GM12878 (cell line): ENCODE data around the gene SEZ6L2. TPM values are rescaled to one million over a fixed set of nuclear protein-coding genes. Genes with fewer than 3 reads are reported as not detected.

ENCODE experiments used
- ATAC-seq: fragments of 200-7000 bp; cut with Tn5 transposase; 3 replicates; pipeline ENCODE4 v1.9.1; 2020; ENCODE audit warnings: mild to moderate bottlenecking, moderate library complexity
- BruUV-seq: library from RNA; stranded (reverse); fragments of 400-500 nt; replicated peaks from 2 replicates; lab custom pipeline; 2021; lab: Mats Ljungman, UMichigan
- CTCF ChIA-PET: fragments of 300-600 bp; sonication (Branson Sonifier 250); formaldehyde crosslinking; extraction: SDS; loops from one replicate; lab custom pipeline; 2021; ENCODE audit warnings: inconsistent platforms; lab: Yijun Ruan, JAX
- POLR2A ChIA-PET: fragments of 350-600 bp; formaldehyde crosslinking; extraction: SDS; loops from one replicate; lab custom pipeline; 2021; ENCODE audit warnings: inconsistent platforms; lab: Charles Lee
- RAD21 ChIA-PET: fragments of 300-600 bp; sonication (Branson Sonifier 250); formaldehyde crosslinking; loops from one replicate; lab custom pipeline; 2023; ENCODE audit warnings: antibody characterized with exemption; ENCODE audit not compliant: unreplicated experiment; lab: Charles Lee
- SMC1A ChIA-PET: fragments of 300-600 bp; sonication (Branson Sonifier 250); formaldehyde crosslinking; loops from one replicate; lab custom pipeline; 2023; ENCODE audit not compliant: unreplicated experiment, uncharacterized antibody; lab: Charles Lee
- DNase-seq: peaks from one replicate; pipeline ENCODE4 v3.0.0-alpha.2; 2011; ENCODE audit warnings: low read depth, low spot score
- FAIRE-seq: peaks from 3 replicates; lab custom pipeline; 2011; peaks lifted over from hg19 to GRCh38; lab: Jason Lieb, UNC
- H2AFZ ChIP-seq: 2 replicates; pipeline ENCODE4 v1.6.0; 2011; ENCODE audit warnings: low read depth, low read length, control low read depth; ENCODE audit not compliant: control insufficient read depth
- H3K27ac ChIP-seq: 2 replicates; pipeline ENCODE4 v1.5.1; 2011; ENCODE audit warnings: control low read depth; ENCODE audit not compliant: control insufficient read depth, insufficient read depth
- H3K27me3 ChIP-seq, 2 experiments: replicated peaks in 1 of 2; 2 replicates each; pipeline versions ENCODE4 v1.6.0 to v1.6.1; 2011; ENCODE audit warnings: low read length in 1 of 2; ENCODE audit not compliant: control insufficient read depth in 2 of 2, insufficient read depth in 2 of 2
- H3K36me3 ChIP-seq, 2 experiments: 2 replicates each; pipeline ENCODE4 v1.5.1; 2011; ENCODE audit warnings: low read length in 1 of 2; ENCODE audit not compliant: control insufficient read depth in 2 of 2, insufficient read depth in 2 of 2
- H3K4me1 ChIP-seq: 2 replicates; pipeline ENCODE4 v1.6.1; 2011; ENCODE audit warnings: mild to moderate bottlenecking, low read length, moderate library complexity, mixed read lengths; ENCODE audit not compliant: control insufficient read depth, insufficient read depth
- H3K4me2 ChIP-seq: 2 replicates; pipeline ENCODE4 v1.6.0; 2011; ENCODE audit warnings: control low read depth; ENCODE audit not compliant: control insufficient read depth, insufficient read depth
- H3K4me3 ChIP-seq: fragments of 200-600 bp; sonication (generic); 2 replicates; pipeline ENCODE4 v1.5.1; 2016
- H3K79me2 ChIP-seq: 2 replicates; pipeline ENCODE4 v1.6.0; 2011; ENCODE audit warnings: low read length; ENCODE audit not compliant: control insufficient read depth, insufficient read depth
- H3K9ac ChIP-seq: 2 replicates; pipeline ENCODE4 v1.8.0; 2011; ENCODE audit warnings: low read length, control low read depth, mixed read lengths; ENCODE audit not compliant: control insufficient read depth, insufficient read depth
- H3K9me3 ChIP-seq: replicated peaks from 3 replicates; pipeline ENCODE4 v1.5.1; 2011; ENCODE audit warnings: mild to moderate bottlenecking, low read length; ENCODE audit not compliant: control insufficient read depth, insufficient read depth
- H4K20me1 ChIP-seq: 2 replicates; pipeline ENCODE4 v1.6.0; 2011; ENCODE audit not compliant: control insufficient read depth, insufficient read depth
- CEBPB ChIP-seq, 2 experiments: fragments of 150-350 bp in 1 of 2; IDR thresholded peaks; 2 replicates each; pipeline ENCODE4 v1.6.1; 2012 to 2014; ENCODE audit warnings: low read depth in 2 of 2, low read length in 2 of 2, borderline replicate concordance in 1 of 2, inconsistent platforms in 1 of 2
- EZH2 ChIP-seq: IDR thresholded peaks from 2 replicates; pipeline ENCODE4 v1.6.1; 2012; ENCODE audit warnings: low read depth, mild to moderate bottlenecking, control low read depth, inconsistent platforms, low read length, borderline replicate concordance; ENCODE audit not compliant: control insufficient read depth
- GATAD2B ChIP-seq: fragments of 450-650 bp; conservative IDR thresholded peaks from 2 replicates; pipeline ENCODE4 v1.6.1; 2017; ENCODE audit warnings: low read depth, mild to moderate bottlenecking, moderate library complexity
- SIN3A ChIP-seq: IDR thresholded peaks from 2 replicates; pipeline ENCODE4 v1.6.1; 2012; ENCODE audit warnings: low read depth, low read length, improper control_type of control experiment
- SMARCA5 ChIP-seq: fragments of 450-650 bp; IDR thresholded peaks from 2 replicates; pipeline ENCODE4 v1.6.1; 2017; ENCODE audit warnings: mild to moderate bottlenecking
- SPI1 ChIP-seq: IDR thresholded peaks from 2 replicates; pipeline ENCODE4 v1.6.1; 2011; ENCODE audit warnings: low read depth, mild to moderate bottlenecking, low read length, moderate library complexity, borderline replicate concordance; ENCODE audit not compliant: insufficient read depth
- TCF3 ChIP-seq: IDR thresholded peaks from 2 replicates; pipeline ENCODE4 v1.6.1; 2012; ENCODE audit warnings: low read depth, mild to moderate bottlenecking, low read length, borderline replicate concordance; ENCODE audit not compliant: insufficient read depth
- ZNF622 ChIP-seq: fragments of 450-650 bp; IDR thresholded peaks from 2 replicates; pipeline ENCODE4 v1.6.1; 2017; ENCODE audit warnings: mild to moderate bottlenecking, inconsistent platforms
- WGBS: methylation state at CpG from one replicate; pipeline ENCODE4 v1.1.6; 2016; ENCODE audit warnings: low lambda C conversion rate; ENCODE audit not compliant: insufficient replicate concordance, insufficient coverage; ENCODE audit errors: missing lambda C conversion rate; 5-methylcytosine and 5-hydroxymethylcytosine counted together
- in situ Hi-C: fragments of 300-500 bp; cut with MboI; formaldehyde crosslinking; loops from 9 replicates; pipeline ENCODE4 v1.14.3; 2018; ENCODE audit warnings: mixed read lengths
- intact Hi-C: fragments of 100-400 bp; cut with micrococcal nuclease; formaldehyde crosslinking; loops from one replicate; pipeline ENCODE4 v1.14.2; 2022; ENCODE audit not compliant: unreplicated experiment
- polyA plus RNA-seq, 11 experiments: library from polyadenylated mRNA; depleted of rRNA in 4 of 11; unstranded in 6 of 11; stranded (reverse) in 5 of 11; fragments of >200 nt; fragmentation: Nextera tagmentation in 4 of 11; fragmentation: Illumina TruSeq in 1 of 11; extraction: Ambion mirVana in 4 of 11; extraction: Trizol in 1 of 11; gene quantifications; 1 replicate in 1 of 11; 2 replicates in 10 of 11; pipeline versions ENCODE4 v1.2.1 to v1.2.3, GENCODE V29; 2011 to 2016; ENCODE audit warnings: inconsistent platforms in 2 of 11, missing spikeins in 2 of 11, low read depth in 1 of 11
- total RNA-seq, 4 experiments: library from RNA; depleted of rRNA in 3 of 4; stranded (reverse); fragments of >200 nt in 3 of 4; fragmentation: Illumina TruSeq in 1 of 4; extraction: Trizol in 1 of 4; gene quantifications; 2 replicates each; pipeline versions ENCODE4 v1.2.1 to v1.2.3, GENCODE V29; 2013 to 2021
- TF ChIP-seq, protein P1 (sequence below): fragments of 450-650 bp; IDR thresholded peaks from 2 replicates; pipeline ENCODE4 v1.6.1; 2016; ENCODE audit warnings: mild to moderate bottlenecking, moderate library complexity, borderline replicate concordance
- TF ChIP-seq, protein P2 (sequence below): fragments of 450-650 bp; IDR thresholded peaks from 2 replicates; pipeline ENCODE4 v1.6.1; 2017; ENCODE audit warnings: mild to moderate bottlenecking, moderate library complexity
- TF ChIP-seq, protein P3 (sequence below): IDR thresholded peaks from 2 replicates; pipeline ENCODE4 v1.6.1; 2012; ENCODE audit warnings: low read depth, low read length, improper control_type of control experiment

SEZ6L2 gene
- total and polyA plus RNA-seq, 10 of the 15 experiments (the other 5 are each of a cell fraction or from before 2014, with no cell fraction given) = 0.06 to 0.49 TPM; not detected in 8

DNA sequence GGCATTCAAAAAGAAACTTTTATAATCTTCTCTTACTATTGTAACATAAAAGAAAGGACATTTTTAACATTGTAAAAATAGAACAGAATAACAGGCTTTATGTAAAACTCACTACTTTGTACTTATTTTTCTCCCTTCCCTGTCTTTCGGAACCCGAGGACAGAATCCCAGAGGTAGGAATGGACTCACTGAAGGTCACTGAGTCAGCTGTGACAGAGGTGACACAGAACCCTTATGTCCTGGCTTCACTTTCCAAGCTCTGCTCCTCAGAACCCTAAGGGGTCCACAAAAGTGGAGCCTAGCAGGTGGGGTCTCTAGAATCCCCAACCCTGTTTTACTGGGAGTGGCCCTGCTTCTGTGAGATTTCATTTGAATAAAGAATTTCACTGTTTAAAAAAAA lies 23.0 kb upstream of the SEZ6L2 start:
- no peak for TF ChIP-seq SPI1
- TF ChIP-seq, protein P1, sequence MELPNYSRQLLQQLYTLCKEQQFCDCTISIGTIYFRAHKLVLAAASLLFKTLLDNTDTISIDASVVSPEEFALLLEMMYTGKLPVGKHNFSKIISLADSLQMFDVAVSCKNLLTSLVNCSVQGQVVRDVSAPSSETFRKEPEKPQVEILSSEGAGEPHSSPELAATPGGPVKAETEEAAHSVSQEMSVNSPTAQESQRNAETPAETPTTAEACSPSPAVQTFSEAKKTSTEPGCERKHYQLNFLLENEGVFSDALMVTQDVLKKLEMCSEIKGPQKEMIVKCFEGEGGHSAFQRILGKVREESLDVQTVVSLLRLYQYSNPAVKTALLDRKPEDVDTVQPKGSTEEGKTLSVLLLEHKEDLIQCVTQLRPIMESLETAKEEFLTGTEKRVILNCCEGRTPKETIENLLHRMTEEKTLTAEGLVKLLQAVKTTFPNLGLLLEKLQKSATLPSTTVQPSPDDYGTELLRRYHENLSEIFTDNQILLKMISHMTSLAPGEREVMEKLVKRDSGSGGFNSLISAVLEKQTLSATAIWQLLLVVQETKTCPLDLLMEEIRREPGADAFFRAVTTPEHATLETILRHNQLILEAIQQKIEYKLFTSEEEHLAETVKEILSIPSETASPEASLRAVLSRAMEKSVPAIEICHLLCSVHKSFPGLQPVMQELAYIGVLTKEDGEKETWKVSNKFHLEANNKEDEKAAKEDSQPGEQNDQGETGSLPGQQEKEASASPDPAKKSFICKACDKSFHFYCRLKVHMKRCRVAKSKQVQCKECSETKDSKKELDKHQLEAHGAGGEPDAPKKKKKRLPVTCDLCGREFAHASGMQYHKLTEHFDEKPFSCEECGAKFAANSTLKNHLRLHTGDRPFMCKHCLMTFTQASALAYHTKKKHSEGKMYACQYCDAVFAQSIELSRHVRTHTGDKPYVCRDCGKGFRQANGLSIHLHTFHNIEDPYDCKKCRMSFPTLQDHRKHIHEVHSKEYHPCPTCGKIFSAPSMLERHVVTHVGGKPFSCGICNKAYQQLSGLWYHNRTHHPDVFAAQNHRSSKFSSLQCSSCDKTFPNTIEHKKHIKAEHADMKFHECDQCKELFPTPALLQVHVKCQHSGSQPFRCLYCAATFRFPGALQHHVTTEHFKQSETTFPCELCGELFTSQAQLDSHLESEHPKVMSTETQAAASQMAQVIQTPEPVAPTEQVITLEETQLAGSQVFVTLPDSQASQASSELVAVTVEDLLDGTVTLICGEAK = no peak
- no peak for TF ChIP-seq SMARCA5
- no peak for TF ChIP-seq ZNF622
- TF ChIP-seq, protein P2, sequence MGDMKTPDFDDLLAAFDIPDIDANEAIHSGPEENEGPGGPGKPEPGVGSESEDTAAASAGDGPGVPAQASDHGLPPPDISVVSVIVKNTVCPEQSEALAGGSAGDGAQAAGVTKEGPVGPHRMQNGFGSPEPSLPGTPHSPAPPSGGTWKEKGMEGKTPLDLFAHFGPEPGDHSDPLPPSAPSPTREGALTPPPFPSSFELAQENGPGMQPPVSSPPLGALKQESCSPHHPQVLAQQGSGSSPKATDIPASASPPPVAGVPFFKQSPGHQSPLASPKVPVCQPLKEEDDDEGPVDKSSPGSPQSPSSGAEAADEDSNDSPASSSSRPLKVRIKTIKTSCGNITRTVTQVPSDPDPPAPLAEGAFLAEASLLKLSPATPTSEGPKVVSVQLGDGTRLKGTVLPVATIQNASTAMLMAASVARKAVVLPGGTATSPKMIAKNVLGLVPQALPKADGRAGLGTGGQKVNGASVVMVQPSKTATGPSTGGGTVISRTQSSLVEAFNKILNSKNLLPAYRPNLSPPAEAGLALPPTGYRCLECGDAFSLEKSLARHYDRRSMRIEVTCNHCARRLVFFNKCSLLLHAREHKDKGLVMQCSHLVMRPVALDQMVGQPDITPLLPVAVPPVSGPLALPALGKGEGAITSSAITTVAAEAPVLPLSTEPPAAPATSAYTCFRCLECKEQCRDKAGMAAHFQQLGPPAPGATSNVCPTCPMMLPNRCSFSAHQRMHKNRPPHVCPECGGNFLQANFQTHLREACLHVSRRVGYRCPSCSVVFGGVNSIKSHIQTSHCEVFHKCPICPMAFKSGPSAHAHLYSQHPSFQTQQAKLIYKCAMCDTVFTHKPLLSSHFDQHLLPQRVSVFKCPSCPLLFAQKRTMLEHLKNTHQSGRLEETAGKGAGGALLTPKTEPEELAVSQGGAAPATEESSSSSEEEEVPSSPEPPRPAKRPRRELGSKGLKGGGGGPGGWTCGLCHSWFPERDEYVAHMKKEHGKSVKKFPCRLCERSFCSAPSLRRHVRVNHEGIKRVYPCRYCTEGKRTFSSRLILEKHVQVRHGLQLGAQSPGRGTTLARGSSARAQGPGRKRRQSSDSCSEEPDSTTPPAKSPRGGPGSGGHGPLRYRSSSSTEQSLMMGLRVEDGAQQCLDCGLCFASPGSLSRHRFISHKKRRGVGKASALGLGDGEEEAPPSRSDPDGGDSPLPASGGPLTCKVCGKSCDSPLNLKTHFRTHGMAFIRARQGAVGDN = no peak
- TF ChIP-seq TCF3 = no peak
- no peak for TF ChIP-seq GATAD2B
- TF ChIP-seq CEBPB (IDR thresholded peaks at IDR 0.05; ENCODE audit: borderline replicate concordance in 1 of 2, low read depth in 2 of 2, low read length in 2 of 2) = no peak
- TF ChIP-seq, protein P3, sequence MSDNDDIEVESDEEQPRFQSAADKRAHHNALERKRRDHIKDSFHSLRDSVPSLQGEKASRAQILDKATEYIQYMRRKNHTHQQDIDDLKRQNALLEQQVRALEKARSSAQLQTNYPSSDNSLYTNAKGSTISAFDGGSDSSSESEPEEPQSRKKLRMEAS = no peak
- TF ChIP-seq EZH2 = no peak
- no peak for TF ChIP-seq SIN3A
- H3K9me3 ChIP-seq = no peaks in the 10 kb centered on the region
- FAIRE-seq (no peak), ATAC-seq (no peak), DNase-seq (no peak)
- H3K36me3 ChIP-seq = peaks cover 0 to 9% of the 10 kb centered on the region in 2 experiments; a peak in 3 of 4 replicates
- H4K20me1 ChIP-seq = no peaks in the 10 kb centered on the region
- H2AFZ ChIP-seq = no peak overlapping the region
- H3K4me3 ChIP-seq = no peak overlapping the region
- intact Hi-C loops = loop anchor here (10.0 kb wide), 1 partner anchor 58 kb away; the partner anchor contains the start of gene CDIPT
- no peak overlapping the region for H3K27ac ChIP-seq
- H3K27me3 ChIP-seq = no peaks in the 10 kb centered on the region
- ChIA-PET POLR2A (interaction anchor here (0.6 to 0.8 kb wide), 2 partner anchors 14 to 162 kb away, joined by 3 read pairs; no protein-coding TSS in a partner anchor), SMC1A (no interaction called here), CTCF (no interaction called here), RAD21 (no interaction called here)
- BruUV-seq = no TSS peak
- 92% methylated on average over 2 of the region's 2 CpGs for WGBS
- H3K4me1 ChIP-seq = peaks cover 11% of the 10 kb centered on the region
- H3K4me2 ChIP-seq = no peak overlapping the region
- H3K79me2 ChIP-seq = peaks cover 13% of the 10 kb centered on the region
- in situ Hi-C loops = no loop called here
- H3K9ac ChIP-seq = no peak overlapping the region
